Measurements from ENCODE around the gene TBCCD1. TPM values are rescaled to one million over a fixed set of nuclear protein-coding genes. Genes with fewer than 3 reads are reported as not detected.
A peak's percentile ranks its signal among the peaks of the same experiment; 100 is the strongest.

Gene TBCCD1, protein sequence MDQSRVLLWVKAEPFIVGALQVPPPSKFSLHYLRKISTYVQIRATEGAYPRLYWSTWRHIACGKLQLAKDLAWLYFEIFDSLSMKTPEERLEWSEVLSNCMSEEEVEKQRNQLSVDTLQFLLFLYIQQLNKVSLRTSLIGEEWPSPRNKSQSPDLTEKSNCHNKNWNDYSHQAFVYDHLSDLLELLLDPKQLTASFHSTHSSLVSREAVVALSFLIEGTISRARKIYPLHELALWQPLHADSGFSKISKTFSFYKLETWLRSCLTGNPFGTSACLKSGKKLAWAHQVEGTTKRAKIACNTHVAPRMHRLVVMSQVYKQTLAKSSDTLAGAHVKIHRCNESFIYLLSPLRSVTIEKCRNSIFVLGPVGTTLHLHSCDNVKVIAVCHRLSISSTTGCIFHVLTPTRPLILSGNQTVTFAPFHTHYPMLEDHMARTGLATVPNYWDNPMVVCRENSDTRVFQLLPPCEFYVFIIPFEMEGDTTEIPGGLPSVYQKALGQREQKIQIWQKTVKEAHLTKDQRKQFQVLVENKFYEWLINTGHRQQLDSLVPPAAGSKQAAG
- 8.4 TPM for total RNA-seq

DNA sequence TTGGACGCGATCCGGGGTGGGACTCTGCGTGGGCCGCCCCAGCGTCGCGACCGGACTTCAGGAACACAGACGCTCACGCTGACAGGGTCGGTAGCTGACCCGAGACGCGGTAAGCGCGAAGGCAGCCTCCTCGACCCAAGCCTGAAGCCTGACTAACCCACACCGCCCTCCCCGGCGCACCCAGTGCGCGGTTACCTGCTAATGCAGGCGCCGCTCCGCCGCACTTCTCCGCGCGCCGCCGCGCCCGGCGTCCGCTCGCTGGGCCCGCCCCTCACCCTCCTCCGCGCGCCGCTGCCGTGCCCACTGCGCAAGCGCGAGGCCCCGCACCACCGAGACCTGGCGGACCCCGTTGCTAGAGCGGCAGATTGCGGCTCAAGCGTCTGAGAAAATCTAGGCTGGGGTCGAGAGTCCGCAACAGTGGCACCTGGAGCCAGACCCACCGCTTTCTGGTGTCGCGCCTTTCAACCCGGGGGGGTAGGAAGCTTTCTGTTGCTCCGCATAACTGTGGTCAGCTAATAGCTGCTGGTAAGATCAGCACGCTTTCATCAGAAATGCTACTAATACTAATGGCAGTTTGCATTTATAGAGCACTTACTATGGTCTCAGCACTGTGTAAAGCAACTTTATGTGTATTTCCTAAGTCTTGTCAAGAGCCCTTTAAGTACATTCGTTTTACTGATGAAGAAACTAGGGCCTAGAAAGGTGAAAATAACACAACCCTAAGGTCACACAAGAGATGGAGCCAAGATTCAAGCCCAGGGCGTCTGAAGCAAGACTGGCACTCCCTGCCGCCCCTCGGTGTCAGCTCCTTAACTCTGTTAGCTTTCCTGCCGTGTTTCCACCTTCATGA lies at the start of gene TBCCD1:
Gene TBCCD1, minus strand, starts transcription at position 268 of the 850 bp plus-strand sequence. CDS start 3,010 bp downstream, outside the sequence.
- Histone ChIP-seq H3K4me3 (ENCODE audit: low read length) (peak within 1 kb of the TSS; percentile 96), H3K9me3 (ENCODE audit: low read depth, low read length) (no peaks in the 10 kb centered on the region), H3K27me3 (ENCODE audit: insufficient read depth, low read length) (no peaks in the 10 kb centered on the region), H3K4me1 (ENCODE audit: insufficient read depth, low read length) (peaks cover 41% of the 10 kb centered on the region)

DNA sequence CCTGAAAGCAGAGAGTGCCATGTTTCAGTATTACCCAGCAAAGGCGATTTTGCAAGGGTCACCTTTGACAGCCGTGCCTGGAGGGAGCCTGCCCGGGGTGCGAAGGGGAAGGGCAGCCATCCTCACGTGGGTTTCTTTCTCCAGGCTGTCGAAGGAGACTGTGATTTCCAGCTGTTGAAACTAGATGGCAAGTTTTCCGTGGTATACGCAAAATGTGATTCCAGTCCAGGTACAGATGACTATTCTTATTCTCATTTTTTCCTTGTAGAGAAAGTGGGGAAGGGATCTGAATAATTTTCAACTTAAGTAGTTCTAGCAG lies 49.1 kb upstream of the TBCCD1 start:
- Histone ChIP-seq H3K4me3 (ENCODE audit: low read length) (no peak overlapping the region), H3K27me3 (ENCODE audit: insufficient read depth, low read length) (peaks cover 26% of the 10 kb centered on the region), H3K9me3 (ENCODE audit: low read depth, low read length) (no peaks in the 10 kb centered on the region), H3K4me1 (ENCODE audit: insufficient read depth, low read length) (peaks cover 15% of the 10 kb centered on the region)

DNA sequence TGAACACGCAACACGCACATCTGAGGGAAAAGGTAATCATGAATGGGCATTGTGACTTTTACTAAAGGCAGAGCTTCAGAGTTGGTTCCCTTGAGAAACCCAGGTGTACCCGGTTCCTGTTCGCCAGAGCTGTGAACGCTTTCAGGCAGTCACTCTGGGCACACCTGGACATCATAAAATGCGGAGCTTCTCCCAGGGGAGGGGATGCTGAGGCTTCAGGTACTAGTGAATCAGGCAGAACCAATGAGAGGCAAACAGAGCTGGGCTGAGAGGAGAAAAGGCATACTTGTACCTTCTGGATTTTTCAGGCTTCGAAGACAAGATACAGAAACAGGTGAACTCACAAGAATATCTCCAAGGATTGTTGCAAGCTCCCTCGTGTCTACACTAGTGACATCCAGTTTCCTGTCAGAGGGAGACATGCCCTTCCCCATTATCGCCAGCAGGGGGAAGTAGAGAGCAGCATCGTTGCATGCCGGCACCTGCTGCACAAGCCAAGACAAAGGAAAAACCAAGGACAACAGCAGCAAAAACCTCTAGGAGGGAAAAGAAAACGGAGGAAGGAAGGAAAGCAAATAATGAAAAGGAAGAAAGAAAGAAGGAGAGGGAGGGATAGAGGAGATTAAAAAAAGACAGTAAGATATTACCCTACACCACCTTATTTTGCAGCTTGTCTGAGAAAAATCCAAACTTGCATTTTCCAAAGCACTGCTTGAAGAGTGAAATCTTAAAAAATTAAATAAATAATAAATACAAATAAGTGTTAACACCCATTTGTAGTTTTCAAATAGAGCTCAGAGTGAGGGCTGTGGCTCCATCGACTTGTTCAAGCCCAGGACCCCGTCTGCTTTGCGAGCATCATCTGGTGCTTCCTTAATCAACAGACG lies 47.7 kb upstream of the TBCCD1 start:
- Histone ChIP-seq H3K4me1 (ENCODE audit: insufficient read depth, low read length) (peaks cover 15% of the 10 kb centered on the region), H3K4me3 (ENCODE audit: low read length) (no peak overlapping the region), H3K27me3 (ENCODE audit: insufficient read depth, low read length) (peaks cover 26% of the 10 kb centered on the region), H3K9me3 (ENCODE audit: low read depth, low read length) (no peaks in the 10 kb centered on the region)

DNA sequence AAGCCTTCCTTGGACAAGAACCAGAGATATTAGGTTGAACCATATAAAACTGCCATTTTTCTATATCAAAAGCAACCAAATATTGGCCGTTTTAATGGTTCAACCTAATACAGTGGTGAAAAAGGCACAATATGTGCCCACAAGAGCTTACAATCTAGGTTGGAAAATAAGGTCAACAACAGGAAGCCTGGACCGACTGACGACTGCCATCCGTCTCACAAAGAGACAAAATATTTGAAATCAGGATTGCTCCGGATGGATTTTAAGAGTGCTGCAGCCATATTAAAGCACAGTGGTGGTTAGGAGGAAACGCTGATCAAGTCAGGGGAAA lies 47.1 kb upstream of the TBCCD1 start:
- H3K4me1 ChIP-seq (ENCODE audit: insufficient read depth, low read length): peaks cover 15% of the 10 kb centered on the region
- peaks cover 26% of the 10 kb centered on the region for H3K27me3 ChIP-seq (ENCODE audit: insufficient read depth, low read length)
- no peaks in the 10 kb centered on the region for H3K9me3 ChIP-seq (ENCODE audit: low read depth, low read length)
- H3K4me3 ChIP-seq (ENCODE audit: low read length): no peak overlapping the region

DNA sequence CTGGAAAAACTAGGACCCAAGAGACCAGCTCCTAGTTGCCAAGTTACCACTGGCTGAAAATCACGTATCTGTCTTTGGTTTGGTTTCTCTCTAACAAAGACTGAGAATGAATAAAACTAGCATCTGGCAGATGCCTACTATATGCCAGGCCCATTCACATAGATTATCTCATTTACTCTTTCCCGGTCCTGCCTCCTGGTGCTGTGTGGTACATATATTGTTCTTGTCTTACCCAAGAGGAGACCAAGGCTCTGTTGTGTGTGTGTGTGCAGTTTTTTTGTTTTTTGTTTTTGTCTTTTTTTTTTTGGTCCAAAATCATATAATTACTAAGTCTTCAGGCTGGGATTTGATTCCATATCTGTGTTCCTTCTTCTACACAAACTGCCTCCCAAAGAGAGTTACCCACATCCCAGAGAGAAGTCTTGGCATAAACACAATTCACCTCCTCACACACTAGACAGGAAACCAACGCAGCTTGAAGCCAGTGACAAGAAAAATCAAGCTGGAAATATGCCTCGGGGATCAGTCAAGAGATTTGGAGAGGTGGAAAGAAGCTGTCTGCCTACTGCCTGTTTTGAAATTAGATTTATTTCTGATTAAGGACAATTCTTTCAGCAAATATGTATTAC lies 46.6 kb upstream of the TBCCD1 start:
- H3K4me1 ChIP-seq (ENCODE audit: insufficient read depth, low read length): peaks cover 15% of the 10 kb centered on the region
- no peaks in the 10 kb centered on the region for H3K9me3 ChIP-seq (ENCODE audit: low read depth, low read length)
- no peak overlapping the region for H3K4me3 ChIP-seq (ENCODE audit: low read length)
- H3K27me3 ChIP-seq (ENCODE audit: insufficient read depth, low read length): peaks cover 26% of the 10 kb centered on the region

DNA sequence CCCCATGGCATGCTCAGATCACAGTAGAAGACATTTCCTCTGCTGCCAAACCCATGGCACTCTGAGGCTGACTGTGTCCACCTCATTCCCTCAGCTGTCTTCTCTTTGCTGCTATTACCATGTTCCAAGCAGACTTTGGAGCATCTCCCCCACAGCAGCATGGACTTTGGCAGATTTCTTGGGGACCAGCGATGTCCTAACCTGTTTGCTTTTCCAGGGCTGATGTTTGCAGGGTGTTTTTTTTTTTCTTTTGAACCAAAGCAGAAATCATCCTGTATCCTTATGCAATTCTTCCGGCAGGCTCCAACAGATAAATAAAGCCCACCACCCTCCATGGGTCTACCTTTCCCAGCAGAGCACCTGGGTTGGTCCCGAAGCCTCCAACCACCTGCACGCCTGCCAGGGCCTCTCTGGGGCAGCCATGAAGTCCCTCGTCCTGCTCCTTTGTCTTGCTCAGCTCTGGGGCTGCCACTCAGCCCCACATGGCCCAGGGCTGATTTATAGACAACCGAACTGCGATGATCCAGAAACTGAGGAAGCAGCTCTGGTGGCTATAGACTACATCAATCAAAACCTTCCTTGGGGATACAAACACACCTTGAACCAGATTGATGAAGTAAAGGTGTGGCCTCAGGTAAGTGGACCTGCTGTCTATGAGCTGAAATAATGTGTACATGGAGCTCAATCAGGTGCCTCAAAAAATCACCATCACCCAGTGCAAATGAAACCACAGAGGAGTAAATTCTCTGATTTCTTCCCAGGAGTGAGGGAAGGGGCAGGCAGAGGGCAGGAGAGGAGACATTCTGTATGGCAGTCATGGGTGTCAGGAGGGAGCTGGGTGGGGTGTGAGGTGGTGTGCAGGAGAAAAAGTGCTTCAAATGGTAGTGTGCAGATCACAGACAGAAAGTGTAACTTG lies 45.8 kb upstream of the TBCCD1 start, which contains the start of gene AHSG:
Gene AHSG, plus strand, starts transcription at position 340 of the 916 bp plus-strand sequence. Its CDS starts 82 bp downstream, at position 422.
- Histone ChIP-seq H3K4me1 (ENCODE audit: insufficient read depth, low read length) (peaks cover 15% of the 10 kb centered on the region), H3K9me3 (ENCODE audit: low read depth, low read length) (no peaks in the 10 kb centered on the region), H3K4me3 (ENCODE audit: low read length) (no peak within 1 kb of the TSS), H3K27me3 (ENCODE audit: insufficient read depth, low read length) (peaks cover 21% of the 10 kb centered on the region)

DNA sequence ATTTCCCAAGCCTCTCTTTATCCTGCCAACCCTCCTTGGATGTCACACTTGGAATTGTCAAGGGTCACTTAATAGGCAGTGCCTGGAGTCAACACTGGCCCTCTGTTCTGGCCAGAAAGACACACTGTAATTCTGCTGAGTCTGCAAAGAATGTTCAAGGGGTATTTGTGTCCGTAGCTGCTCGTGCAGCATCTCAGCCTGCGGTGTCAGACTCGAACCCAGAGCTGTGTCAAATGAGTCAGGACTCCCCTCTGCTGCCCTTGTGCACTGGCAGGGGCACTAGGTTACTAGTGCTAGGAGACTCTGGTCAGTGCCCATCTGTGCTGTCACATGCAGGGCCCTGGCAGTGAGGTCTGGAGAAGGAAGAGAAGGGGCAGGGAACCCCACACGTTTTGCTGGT lies 44.9 kb upstream of the TBCCD1 start:
- no peak overlapping the region for H3K4me3 ChIP-seq (ENCODE audit: low read length)
- H3K4me1 ChIP-seq (ENCODE audit: insufficient read depth, low read length): peaks cover 10% of the 10 kb centered on the region
- peaks cover 15% of the 10 kb centered on the region for H3K27me3 ChIP-seq (ENCODE audit: insufficient read depth, low read length)
- no peaks in the 10 kb centered on the region for H3K9me3 ChIP-seq (ENCODE audit: low read depth, low read length)

DNA sequence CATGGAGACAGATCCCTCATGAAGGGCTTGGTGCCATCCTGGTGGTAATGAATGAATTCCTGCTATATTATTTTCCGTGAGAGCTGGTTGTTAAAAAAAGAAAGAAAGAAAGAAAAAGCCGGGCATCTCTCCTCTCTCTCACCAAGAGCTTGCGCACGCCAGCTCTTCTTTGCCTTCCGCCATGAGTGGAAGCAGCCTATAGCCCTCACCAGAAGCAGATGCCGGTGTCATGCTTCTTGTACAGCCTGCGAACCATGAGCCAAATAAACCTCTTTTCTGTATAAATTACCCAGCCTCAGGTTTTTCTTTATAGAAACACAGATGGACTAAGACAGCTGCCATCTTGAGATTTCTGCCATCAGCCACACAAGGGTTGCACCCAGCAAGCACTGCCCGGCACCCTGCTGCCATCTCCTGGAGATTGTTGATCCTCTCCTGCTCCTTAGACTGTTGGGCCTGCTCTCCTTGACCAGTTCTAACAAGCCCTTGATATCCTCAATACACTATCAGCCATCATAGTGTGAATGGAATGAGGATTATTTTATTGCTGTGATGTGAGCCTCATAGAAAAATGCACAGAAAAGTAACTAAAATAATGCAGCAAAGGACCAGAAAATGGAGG lies 42.2 kb upstream of the TBCCD1 start:
- Histone ChIP-seq H3K27me3 (ENCODE audit: insufficient read depth, low read length) (peaks cover 3% of the 10 kb centered on the region), H3K4me1 (ENCODE audit: insufficient read depth, low read length) (peaks cover under 1% of the 10 kb centered on the region), H3K9me3 (ENCODE audit: low read depth, low read length) (no peaks in the 10 kb centered on the region), H3K4me3 (ENCODE audit: low read length) (no peak overlapping the region)

DNA sequence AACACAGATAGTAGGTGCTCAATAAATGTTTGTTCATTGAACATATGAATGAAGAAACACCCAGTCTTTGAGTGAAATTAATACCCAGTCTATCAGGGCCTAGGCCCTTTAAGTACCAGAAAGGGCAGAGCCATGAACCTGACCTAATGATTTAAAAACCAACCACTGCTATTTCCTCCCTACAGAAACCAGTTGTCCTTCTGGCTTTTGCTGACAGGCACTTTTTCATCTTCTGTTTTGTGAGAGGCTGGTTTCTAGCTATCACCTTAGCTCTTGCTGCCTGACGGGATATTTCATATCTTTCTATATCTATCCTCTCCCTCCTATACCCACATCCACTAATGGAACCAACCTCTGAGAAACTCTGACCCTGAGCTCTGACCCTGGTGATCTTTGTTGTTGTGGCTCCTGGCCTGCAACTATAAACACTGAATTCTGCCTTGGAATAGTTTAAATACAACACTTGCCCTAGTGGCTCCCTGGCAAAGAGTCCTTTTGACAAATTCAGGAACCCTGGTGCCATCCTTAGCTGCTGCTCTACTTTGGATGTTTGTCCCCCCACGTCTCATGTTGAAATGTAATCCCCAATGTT lies 41.6 kb upstream of the TBCCD1 start:
- H3K4me3 ChIP-seq (ENCODE audit: low read length): no peak overlapping the region
- H3K4me1 ChIP-seq (ENCODE audit: insufficient read depth, low read length): no peaks in the 10 kb centered on the region
- no peaks in the 10 kb centered on the region for H3K9me3 ChIP-seq (ENCODE audit: low read depth, low read length)
- no peaks in the 10 kb centered on the region for H3K27me3 ChIP-seq (ENCODE audit: insufficient read depth, low read length)

DNA sequence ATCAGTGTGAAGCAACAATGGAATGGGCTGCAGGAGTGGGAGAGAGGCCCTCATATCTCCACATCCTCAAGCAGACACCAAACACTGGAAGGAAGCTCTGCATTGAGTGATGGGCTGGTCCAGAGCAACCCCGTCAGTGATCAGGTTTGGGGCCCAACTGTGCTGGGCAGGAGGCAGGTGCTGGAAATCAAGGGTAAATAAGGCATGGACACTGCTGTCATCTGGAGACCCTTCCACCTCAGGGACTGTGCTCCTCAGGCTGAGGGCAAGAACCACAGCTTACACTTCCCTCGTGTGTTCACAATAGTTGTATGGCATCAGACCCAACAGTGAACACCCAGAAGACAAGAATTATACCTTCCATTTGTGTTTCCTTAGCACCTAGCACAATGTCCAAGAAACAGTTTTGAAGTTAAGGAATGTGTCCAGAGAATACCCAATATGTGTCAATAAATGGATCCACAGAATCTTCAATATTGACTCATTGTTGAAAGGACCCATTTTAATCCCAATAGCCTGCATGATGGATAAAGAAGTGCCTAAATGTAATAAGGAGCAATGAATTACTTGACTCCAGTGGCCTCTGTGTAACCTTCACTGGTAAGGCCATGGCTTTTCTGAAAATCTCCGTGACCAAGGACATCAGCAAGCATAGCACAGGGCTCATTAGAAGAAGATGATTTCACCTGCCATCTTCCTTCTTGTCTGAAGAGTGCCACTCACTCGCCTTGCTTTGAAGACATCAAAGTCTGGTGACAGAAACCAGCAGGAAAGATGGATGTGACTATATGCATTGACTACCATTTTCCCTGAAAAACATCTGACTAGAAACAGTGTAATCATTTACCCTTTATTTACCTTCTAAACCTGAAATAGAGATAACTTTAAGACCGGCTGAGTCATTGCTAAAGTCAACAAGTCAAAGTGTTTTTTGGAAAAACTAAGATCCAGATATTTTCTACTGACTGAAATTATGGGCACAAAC lies 38.7 kb upstream of the TBCCD1 start:
- Histone ChIP-seq H3K9me3 (ENCODE audit: low read depth, low read length) (no peaks in the 10 kb centered on the region), H3K4me3 (ENCODE audit: low read length) (no peak overlapping the region), H3K27me3 (ENCODE audit: insufficient read depth, low read length) (no peaks in the 10 kb centered on the region), H3K4me1 (ENCODE audit: insufficient read depth, low read length) (no peaks in the 10 kb centered on the region)

DNA sequence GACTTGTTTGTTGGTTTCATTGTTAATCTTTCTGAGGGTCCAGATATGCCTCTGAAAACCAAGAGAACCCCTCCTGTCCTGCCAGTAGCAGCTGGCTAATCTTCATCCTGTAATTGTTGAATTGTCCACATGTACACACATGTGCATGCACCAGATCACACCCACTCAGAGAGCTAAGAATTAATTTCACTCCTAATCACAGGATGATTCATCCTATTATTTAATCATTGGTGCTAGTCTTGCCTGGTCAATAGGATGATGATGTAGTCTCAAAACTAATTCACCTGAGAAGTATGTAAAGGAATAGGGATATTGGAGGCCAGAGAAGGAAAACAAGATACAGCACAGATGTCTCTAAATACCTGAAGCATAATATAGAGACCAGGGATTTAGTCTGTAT lies 37.9 kb upstream of the TBCCD1 start:
- Histone ChIP-seq H3K4me1 (ENCODE audit: insufficient read depth, low read length) (no peaks in the 10 kb centered on the region), H3K4me3 (ENCODE audit: low read length) (no peak overlapping the region), H3K27me3 (ENCODE audit: insufficient read depth, low read length) (no peaks in the 10 kb centered on the region), H3K9me3 (ENCODE audit: low read depth, low read length) (no peaks in the 10 kb centered on the region)

DNA sequence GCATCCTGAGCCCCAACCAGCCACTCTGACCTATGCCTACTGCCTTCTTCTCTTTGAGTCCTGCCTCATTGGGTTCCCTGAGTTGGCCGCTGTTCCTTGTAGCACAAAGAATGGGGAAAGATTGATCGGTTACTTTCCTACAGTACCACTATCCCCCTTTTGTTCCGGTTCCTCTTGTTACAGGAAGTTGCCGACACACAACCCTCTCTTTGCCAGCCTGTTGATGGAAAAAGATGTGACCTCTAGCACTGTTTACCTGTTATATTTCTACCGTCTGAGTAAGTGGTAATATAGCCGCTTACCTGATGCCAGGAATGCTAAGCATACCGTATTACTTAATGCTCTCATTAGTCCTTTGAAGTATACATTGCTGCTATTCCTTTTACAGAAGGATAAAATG lies 36.0 kb upstream of the TBCCD1 start:
- no peaks in the 10 kb centered on the region for H3K4me1 ChIP-seq (ENCODE audit: insufficient read depth, low read length)
- no peak overlapping the region for H3K4me3 ChIP-seq (ENCODE audit: low read length)

More for the DNA sequence above, 36.0 kb upstream of the TBCCD1 start:
- no peaks in the 10 kb centered on the region for H3K27me3 ChIP-seq (ENCODE audit: insufficient read depth, low read length)
- H3K9me3 ChIP-seq (ENCODE audit: low read depth, low read length): no peaks in the 10 kb centered on the region
